Endothelial cell of umbilical vein (primary cell): ENCODE results near the gene PARD3B.
"Not testable (repeated sequence)": the region's sequence is repeated elsewhere in the genome, so short reads cannot be mapped to it uniquely, and the experiment has no call there.

Source experiments
- EZH2 ChIP-seq: IDR thresholded peaks from 2 replicates; pipeline ENCODE4 v1.6.1; 2012; ENCODE audit warnings: borderline replicate concordance, low read depth, mild to moderate bottlenecking, moderate library complexity, low read length, inconsistent platforms; ENCODE audit not compliant: severe bottlenecking
- POLR2A ChIP-seq: IDR thresholded peaks from 2 replicates; pipeline ENCODE4 v1.6.1; 2012; ENCODE audit warnings: low read depth, mild to moderate bottlenecking, control low read depth, low read length
- TF ChIP-seq, protein P1 (sequence below), 2 donors: IDR thresholded peaks; 1 replicate in 1 of 2; 2 replicates in 1 of 2; pipeline ENCODE4 v1.5.1; 2011; ENCODE audit warnings: low read length in 2 of 2, mild to moderate bottlenecking in 2 of 2, moderate library complexity in 2 of 2, control low read depth in 1 of 2, inconsistent platforms in 1 of 2, low read depth in 1 of 2; ENCODE audit not compliant: insufficient read depth in 1 of 2; ENCODE audit errors: extremely low read depth in 1 of 2

DNA sequence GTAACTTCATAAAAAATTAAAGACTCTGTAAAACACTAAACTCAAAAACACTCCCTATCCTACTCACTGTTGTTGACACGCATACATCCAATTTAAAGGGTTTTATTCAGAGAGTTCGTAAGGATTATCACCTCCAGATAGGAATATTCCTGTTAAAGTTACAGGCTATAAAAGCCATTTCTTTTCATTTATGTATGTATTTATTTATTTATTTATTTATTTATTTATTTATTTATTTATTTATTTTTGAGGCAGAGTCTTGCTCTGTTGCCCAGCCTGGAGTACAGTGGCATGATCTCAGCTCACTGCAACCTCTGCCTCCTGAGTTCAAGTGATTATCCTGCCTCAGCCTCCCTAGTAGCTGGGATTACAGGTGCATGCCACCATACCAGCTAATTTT lies 948.3 kb downstream of the PARD3B start:
- TF ChIP-seq, protein P1, sequence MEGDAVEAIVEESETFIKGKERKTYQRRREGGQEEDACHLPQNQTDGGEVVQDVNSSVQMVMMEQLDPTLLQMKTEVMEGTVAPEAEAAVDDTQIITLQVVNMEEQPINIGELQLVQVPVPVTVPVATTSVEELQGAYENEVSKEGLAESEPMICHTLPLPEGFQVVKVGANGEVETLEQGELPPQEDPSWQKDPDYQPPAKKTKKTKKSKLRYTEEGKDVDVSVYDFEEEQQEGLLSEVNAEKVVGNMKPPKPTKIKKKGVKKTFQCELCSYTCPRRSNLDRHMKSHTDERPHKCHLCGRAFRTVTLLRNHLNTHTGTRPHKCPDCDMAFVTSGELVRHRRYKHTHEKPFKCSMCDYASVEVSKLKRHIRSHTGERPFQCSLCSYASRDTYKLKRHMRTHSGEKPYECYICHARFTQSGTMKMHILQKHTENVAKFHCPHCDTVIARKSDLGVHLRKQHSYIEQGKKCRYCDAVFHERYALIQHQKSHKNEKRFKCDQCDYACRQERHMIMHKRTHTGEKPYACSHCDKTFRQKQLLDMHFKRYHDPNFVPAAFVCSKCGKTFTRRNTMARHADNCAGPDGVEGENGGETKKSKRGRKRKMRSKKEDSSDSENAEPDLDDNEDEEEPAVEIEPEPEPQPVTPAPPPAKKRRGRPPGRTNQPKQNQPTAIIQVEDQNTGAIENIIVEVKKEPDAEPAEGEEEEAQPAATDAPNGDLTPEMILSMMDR (IDR thresholded peaks at IDR 0.05; ENCODE audit: extremely low read depth in 1 of 2, insufficient read depth in 1 of 2, low read depth in 1 of 2, low read length in 2 of 2), result not testable (repeated sequence)
- not testable (repeated sequence) for TF ChIP-seq EZH2, POLR2A
